ENCODE measurements around the gene MYO1A. TPM values are rescaled to one million over a fixed set of nuclear protein-coding genes. Genes with fewer than 3 reads are reported as not detected.

The MYO1A gene
- total and polyA plus RNA-seq, 2 of the 13 experiments (the other 11 are each of a cell fraction or from before 2014, with no cell fraction given) = 5.3 to 6.0 TPM

DNA sequence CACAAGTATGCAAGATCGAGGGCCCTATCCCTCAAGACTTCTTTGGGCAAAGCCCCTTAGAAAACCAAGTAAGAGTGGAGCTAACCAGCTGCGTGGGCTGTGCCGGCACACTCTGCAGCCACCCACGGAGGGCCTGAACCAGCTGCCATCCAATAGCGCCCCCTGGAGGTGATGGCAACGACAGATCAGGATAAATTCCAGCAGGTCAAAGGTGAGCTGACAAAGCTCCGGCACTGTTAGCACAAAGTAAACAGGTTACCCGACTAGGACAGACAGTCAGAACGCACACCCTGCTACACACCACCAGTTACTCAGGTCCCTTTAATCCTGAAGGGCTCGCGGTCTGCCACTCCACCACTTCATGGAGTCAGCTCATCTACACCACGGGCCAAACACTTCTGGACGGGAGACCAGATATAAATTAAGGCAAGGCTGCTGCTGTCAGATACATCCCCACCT lies 48.5 kb downstream of the MYO1A start (continued):
- TF ChIP-seq, protein P1, sequence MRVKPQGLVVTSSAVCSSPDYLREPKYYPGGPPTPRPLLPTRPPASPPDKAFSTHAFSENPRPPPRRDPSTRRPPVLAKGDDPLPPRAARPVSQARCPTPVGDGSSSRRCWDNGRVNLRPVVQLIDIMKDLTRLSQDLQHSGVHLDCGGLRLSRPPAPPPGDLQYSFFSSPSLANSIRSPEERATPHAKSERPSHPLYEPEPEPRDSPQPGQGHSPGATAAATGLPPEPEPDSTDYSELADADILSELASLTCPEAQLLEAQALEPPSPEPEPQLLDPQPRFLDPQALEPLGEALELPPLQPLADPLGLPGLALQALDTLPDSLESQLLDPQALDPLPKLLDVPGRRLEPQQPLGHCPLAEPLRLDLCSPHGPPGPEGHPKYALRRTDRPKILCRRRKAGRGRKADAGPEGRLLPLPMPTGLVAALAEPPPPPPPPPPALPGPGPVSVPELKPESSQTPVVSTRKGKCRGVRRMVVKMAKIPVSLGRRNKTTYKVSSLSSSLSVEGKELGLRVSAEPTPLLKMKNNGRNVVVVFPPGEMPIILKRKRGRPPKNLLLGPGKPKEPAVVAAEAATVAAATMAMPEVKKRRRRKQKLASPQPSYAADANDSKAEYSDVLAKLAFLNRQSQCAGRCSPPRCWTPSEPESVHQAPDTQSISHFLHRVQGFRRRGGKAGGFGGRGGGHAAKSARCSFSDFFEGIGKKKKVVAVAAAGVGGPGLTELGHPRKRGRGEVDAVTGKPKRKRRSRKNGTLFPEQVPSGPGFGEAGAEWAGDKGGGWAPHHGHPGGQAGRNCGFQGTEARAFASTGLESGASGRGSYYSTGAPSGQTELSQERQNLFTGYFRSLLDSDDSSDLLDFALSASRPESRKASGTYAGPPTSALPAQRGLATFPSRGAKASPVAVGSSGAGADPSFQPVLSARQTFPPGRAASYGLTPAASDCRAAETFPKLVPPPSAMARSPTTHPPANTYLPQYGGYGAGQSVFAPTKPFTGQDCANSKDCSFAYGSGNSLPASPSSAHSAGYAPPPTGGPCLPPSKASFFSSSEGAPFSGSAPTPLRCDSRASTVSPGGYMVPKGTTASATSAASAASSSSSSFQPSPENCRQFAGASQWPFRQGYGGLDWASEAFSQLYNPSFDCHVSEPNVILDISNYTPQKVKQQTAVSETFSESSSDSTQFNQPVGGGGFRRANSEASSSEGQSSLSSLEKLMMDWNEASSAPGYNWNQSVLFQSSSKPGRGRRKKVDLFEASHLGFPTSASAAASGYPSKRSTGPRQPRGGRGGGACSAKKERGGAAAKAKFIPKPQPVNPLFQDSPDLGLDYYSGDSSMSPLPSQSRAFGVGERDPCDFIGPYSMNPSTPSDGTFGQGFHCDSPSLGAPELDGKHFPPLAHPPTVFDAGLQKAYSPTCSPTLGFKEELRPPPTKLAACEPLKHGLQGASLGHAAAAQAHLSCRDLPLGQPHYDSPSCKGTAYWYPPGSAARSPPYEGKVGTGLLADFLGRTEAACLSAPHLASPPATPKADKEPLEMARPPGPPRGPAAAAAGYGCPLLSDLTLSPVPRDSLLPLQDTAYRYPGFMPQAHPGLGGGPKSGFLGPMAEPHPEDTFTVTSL (CRISPR knock-in tag; IDR thresholded peaks at IDR 0.05; ENCODE audit: borderline replicate concordance) = peak; percentile 50
- TF ChIP-seq PHF20 (CRISPR knock-in tag; IDR thresholded peaks at IDR 0.05) (no peak), FOSL2 (CRISPR knock-in tag; IDR thresholded peaks at IDR 0.05) (peak; percentile 68), ZNF460 (CRISPR knock-in tag; IDR thresholded peaks at IDR 0.05; ENCODE audit: borderline replicate concordance) (no peak; the same call in 1 of the 2 replicates), ZFP82 (CRISPR knock-in tag; IDR thresholded peaks at IDR 0.05; ENCODE audit: borderline replicate concordance) (no peak), ZNF761 (CRISPR knock-in tag; conservative IDR thresholded peaks at IDR 0.05) (peak; percentile 78; the same call in 1 of the 2 replicates), ZNF652 (CRISPR knock-in tag; IDR thresholded peaks at IDR 0.05; ENCODE audit: borderline replicate concordance, low read depth) (no peak; the same call in 1 of the 2 replicates), KDM5A (IDR thresholded peaks at IDR 0.05; ENCODE audit: borderline replicate concordance, low read length) (no peak), HMGA1 (CRISPR knock-in tag; conservative IDR thresholded peaks at IDR 0.05) (no peak), BORCS8-MEF2B (CRISPR knock-in tag; IDR thresholded peaks at IDR 0.05) (no peak), ZNF720 (CRISPR knock-in tag; IDR thresholded peaks at IDR 0.05) (no peak), NFATC3 (CRISPR knock-in tag; IDR thresholded peaks at IDR 0.05) (no peak), NR1H2 (CRISPR knock-in tag; IDR thresholded peaks at IDR 0.05; ENCODE audit: borderline replicate concordance, low read depth) (no peak), ZKSCAN1 (IDR thresholded peaks at IDR 0.05; ENCODE audit: low read length) (0 out of 2 replicates have a peak, but pooled peaks have one; percentile 22)
- TF ChIP-seq, protein P2, sequence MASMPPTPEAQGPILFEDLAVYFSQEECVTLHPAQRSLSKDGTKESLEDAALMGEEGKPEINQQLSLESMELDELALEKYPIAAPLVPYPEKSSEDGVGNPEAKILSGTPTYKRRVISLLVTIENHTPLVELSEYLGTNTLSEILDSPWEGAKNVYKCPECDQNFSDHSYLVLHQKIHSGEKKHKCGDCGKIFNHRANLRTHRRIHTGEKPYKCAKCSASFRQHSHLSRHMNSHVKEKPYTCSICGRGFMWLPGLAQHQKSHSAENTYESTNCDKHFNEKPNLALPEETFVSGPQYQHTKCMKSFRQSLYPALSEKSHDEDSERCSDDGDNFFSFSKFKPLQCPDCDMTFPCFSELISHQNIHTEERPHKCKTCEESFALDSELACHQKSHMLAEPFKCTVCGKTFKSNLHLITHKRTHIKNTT (CRISPR knock-in tag; IDR thresholded peaks at IDR 0.05) = no peak
- TF ChIP-seq, protein P3, sequence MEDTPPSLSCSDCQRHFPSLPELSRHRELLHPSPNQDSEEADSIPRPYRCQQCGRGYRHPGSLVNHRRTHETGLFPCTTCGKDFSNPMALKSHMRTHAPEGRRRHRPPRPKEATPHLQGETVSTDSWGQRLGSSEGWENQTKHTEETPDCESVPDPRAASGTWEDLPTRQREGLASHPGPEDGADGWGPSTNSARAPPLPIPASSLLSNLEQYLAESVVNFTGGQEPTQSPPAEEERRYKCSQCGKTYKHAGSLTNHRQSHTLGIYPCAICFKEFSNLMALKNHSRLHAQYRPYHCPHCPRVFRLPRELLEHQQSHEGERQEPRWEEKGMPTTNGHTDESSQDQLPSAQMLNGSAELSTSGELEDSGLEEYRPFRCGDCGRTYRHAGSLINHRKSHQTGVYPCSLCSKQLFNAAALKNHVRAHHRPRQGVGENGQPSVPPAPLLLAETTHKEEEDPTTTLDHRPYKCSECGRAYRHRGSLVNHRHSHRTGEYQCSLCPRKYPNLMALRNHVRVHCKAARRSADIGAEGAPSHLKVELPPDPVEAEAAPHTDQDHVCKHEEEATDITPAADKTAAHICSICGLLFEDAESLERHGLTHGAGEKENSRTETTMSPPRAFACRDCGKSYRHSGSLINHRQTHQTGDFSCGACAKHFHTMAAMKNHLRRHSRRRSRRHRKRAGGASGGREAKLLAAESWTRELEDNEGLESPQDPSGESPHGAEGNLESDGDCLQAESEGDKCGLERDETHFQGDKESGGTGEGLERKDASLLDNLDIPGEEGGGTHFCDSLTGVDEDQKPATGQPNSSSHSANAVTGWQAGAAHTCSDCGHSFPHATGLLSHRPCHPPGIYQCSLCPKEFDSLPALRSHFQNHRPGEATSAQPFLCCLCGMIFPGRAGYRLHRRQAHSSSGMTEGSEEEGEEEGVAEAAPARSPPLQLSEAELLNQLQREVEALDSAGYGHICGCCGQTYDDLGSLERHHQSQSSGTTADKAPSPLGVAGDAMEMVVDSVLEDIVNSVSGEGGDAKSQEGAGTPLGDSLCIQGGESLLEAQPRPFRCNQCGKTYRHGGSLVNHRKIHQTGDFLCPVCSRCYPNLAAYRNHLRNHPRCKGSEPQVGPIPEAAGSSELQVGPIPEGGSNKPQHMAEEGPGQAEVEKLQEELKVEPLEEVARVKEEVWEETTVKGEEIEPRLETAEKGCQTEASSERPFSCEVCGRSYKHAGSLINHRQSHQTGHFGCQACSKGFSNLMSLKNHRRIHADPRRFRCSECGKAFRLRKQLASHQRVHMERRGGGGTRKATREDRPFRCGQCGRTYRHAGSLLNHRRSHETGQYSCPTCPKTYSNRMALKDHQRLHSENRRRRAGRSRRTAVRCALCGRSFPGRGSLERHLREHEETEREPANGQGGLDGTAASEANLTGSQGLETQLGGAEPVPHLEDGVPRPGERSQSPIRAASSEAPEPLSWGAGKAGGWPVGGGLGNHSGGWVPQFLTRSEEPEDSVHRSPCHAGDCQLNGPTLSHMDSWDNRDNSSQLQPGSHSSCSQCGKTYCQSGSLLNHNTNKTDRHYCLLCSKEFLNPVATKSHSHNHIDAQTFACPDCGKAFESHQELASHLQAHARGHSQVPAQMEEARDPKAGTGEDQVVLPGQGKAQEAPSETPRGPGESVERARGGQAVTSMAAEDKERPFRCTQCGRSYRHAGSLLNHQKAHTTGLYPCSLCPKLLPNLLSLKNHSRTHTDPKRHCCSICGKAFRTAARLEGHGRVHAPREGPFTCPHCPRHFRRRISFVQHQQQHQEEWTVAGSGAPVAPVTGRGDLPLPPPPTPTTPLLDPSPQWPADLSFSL (CRISPR knock-in tag; IDR thresholded peaks at IDR 0.05) = peak; percentile 62; the same call in 1 of the 2 replicates

Measured in HepG2 (cell line).